IMR-90 (cell line): ENCODE results near the gene TOM1. TPM values are rescaled to one million over a fixed set of nuclear protein-coding genes. Genes with fewer than 3 reads are reported as not detected.

ENCODE experiments used
- ATAC-seq: fragments of 200-7000 bp; cut with Tn5 transposase; 2 replicates; pipeline ENCODE4 v1.9.1; 2020; ENCODE audit warnings: low read depth, mild to moderate bottlenecking, moderate library complexity
- BruUV-seq: library from RNA; stranded (reverse); fragments of 400-500 nt; replicated peaks from 2 replicates; lab custom pipeline; 2021; lab: Mats Ljungman, UMichigan
- CTCF ChIA-PET: fragments of 300-600 bp; formaldehyde crosslinking; extraction: SDS; loops from one replicate; lab custom pipeline; 2021; ENCODE audit warnings: antibody characterized with exemption; lab: Yijun Ruan, JAX
- POLR2A ChIA-PET: fragments of 300-600 bp; sonication (Branson Sonifier 250); formaldehyde crosslinking; loops from one replicate; lab custom pipeline; 2022; ENCODE audit warnings: antibody characterized with exemption; ENCODE audit not compliant: unreplicated experiment; lab: Charles Lee
- DNase-seq: peaks from one replicate; pipeline ENCODE4 v3.0.0; 2013
- H2AFZ ChIP-seq: replicated peaks from 2 replicates; pipeline ENCODE3; 2013; ENCODE audit warnings: low read length, mild to moderate bottlenecking; ENCODE audit not compliant: poor library complexity
- H2AK5ac ChIP-seq: 2 replicates; pipeline ENCODE4 v1.6.1; 2013; ENCODE audit warnings: low read depth, low read length, inconsistent platforms
- H2AK9ac ChIP-seq: replicated peaks from 2 replicates; pipeline ENCODE3; 2013; ENCODE audit warnings: mild to moderate bottlenecking, low read depth, low read length, moderate library complexity; ENCODE audit not compliant: poor library complexity
- H2BK120ac ChIP-seq: 2 replicates; pipeline ENCODE4 v1.6.1; 2013; ENCODE audit warnings: low read depth, low read length, inconsistent platforms
- H2BK15ac ChIP-seq: 3 replicates; pipeline ENCODE4 v1.6.1; 2013; ENCODE audit warnings: low read depth, low read length, inconsistent platforms
- H2BK20ac ChIP-seq: 2 replicates; pipeline ENCODE4 v1.6.1; 2013; ENCODE audit warnings: low read depth, mild to moderate bottlenecking, inconsistent platforms, low read length, moderate library complexity
- H2BK5ac ChIP-seq: 2 replicates; pipeline ENCODE4 v1.6.1; 2013; ENCODE audit warnings: mild to moderate bottlenecking, low read depth, low read length, inconsistent platforms; ENCODE audit not compliant: poor library complexity, severe bottlenecking
- H3K14ac ChIP-seq: replicated peaks from 2 replicates; pipeline ENCODE4 v1.6.1; 2013; ENCODE audit warnings: low read depth, low read length, inconsistent platforms
- H3K18ac ChIP-seq: 2 replicates; pipeline ENCODE4 v1.6.1; 2013; ENCODE audit warnings: low read depth, low read length, control low read depth
- H3K23ac ChIP-seq: 2 replicates; pipeline ENCODE4 v1.6.1; 2013; ENCODE audit warnings: low read depth, low read length, inconsistent platforms
- H3K27ac ChIP-seq: 2 replicates; pipeline ENCODE4 v1.5.1; 2013; ENCODE audit warnings: mild to moderate bottlenecking, control low read depth, low read length; ENCODE audit not compliant: insufficient read depth
- H3K27me3 ChIP-seq: 2 replicates; pipeline ENCODE4 v1.6.1; 2013; ENCODE audit warnings: low read length; ENCODE audit not compliant: control insufficient read depth, insufficient read depth
- H3K36me3 ChIP-seq: 2 replicates; pipeline ENCODE4 v1.6.1; 2013; ENCODE audit warnings: low read length, mixed read lengths; ENCODE audit not compliant: control insufficient read depth, insufficient read depth
- H3K4ac ChIP-seq: 2 replicates; pipeline ENCODE4 v1.6.1; 2013; ENCODE audit warnings: low read depth, low read length, inconsistent platforms
- H3K4me1 ChIP-seq: 2 replicates; pipeline ENCODE4 v1.6.1; 2013; ENCODE audit warnings: low read length, mixed read lengths; ENCODE audit not compliant: control insufficient read depth, insufficient read depth
- H3K4me2 ChIP-seq: 2 replicates; pipeline ENCODE4 v1.6.1; 2013; ENCODE audit warnings: low read depth, mild to moderate bottlenecking, control low read depth, low read length, moderate library complexity
- H3K4me3 ChIP-seq: 2 replicates; pipeline ENCODE4 v1.5.1; 2013; ENCODE audit warnings: low read depth, mild to moderate bottlenecking, control low read depth, low read length, moderate library complexity; ENCODE audit not compliant: insufficient read depth
- H3K56ac ChIP-seq: 2 replicates; pipeline ENCODE4 v1.6.1; 2013; ENCODE audit warnings: low read length, inconsistent platforms; ENCODE audit not compliant: insufficient read depth; ENCODE audit errors: extremely low read depth
- H3K79me1 ChIP-seq, 2 experiments: 2 replicates each; pipeline ENCODE4 v1.6.1; 2013; ENCODE audit warnings: low read length in 2 of 2, inconsistent platforms in 1 of 2, low read depth in 1 of 2
- H3K9ac ChIP-seq: 2 replicates; pipeline ENCODE4 v1.6.1; 2013; ENCODE audit warnings: low read depth, low read length, control low read depth
- H3K9me1 ChIP-seq: 2 replicates; pipeline ENCODE4 v1.6.1; 2013; ENCODE audit warnings: low read length, inconsistent platforms; ENCODE audit not compliant: insufficient read depth
- H3K9me3 ChIP-seq: 2 replicates; pipeline ENCODE4 v1.6.1; 2013; ENCODE audit warnings: low read length; ENCODE audit not compliant: control insufficient read depth, insufficient read depth
- H4K20me1 ChIP-seq: 2 replicates; pipeline ENCODE4 v1.6.1; 2013; ENCODE audit warnings: low read length, inconsistent platforms; ENCODE audit not compliant: insufficient read depth
- H4K5ac ChIP-seq: 2 replicates; pipeline ENCODE4 v1.6.1; 2013; ENCODE audit warnings: mild to moderate bottlenecking, low read depth, low read length, control low read depth
- H4K8ac ChIP-seq, 2 experiments: 2 replicates each; pipeline ENCODE4 v1.6.1; 2013; ENCODE audit warnings: low read depth in 2 of 2, low read length in 2 of 2, control low read depth in 1 of 2, inconsistent platforms in 1 of 2
- H4K91ac ChIP-seq: 2 replicates; pipeline ENCODE4 v1.6.1; 2013; ENCODE audit warnings: low read depth, low read length, inconsistent platforms; ENCODE audit not compliant: insufficient read depth
- CTCF ChIP-seq: conservative IDR thresholded peaks from 2 replicates; pipeline ENCODE4 v1.5.1; 2012; ENCODE audit warnings: mild to moderate bottlenecking, low read depth, low read length, improper control_type of control experiment
- POLR2A ChIP-seq: IDR thresholded peaks from 2 replicates; pipeline ENCODE4 v1.6.1; 2012; ENCODE audit warnings: mild to moderate bottlenecking, low read depth, low read length
- RAD21 ChIP-seq: IDR thresholded peaks from 2 replicates; pipeline ENCODE4 v1.6.1; 2012; ENCODE audit warnings: low read length, improper control_type of control experiment
- RFX5 ChIP-seq: IDR thresholded peaks from 2 replicates; pipeline ENCODE4 v1.8.0; 2012; ENCODE audit warnings: low read depth, mild to moderate bottlenecking, low read length, moderate library complexity
- WGBS, 2 experiments: methylation state at CpG; one replicate each; pipeline versions ENCODE4 v1.1.5 to v1.1.7; 2013; ENCODE audit warnings: missing lambda C conversion rate in 2 of 2; ENCODE audit not compliant: insufficient read length in 1 of 2; ENCODE audit errors: extremely low coverage in 2 of 2; 5-methylcytosine and 5-hydroxymethylcytosine counted together
- dilution Hi-C: fragments of 300-500 bp; cut with HindIII; formaldehyde crosslinking; loops from one replicate; pipeline ENCODE4 v1.14.3; 2018; ENCODE audit warnings: low sequenced_read_pairs; ENCODE audit not compliant: unreplicated experiment
- in situ Hi-C: fragments of 300-500 bp; cut with MboI; formaldehyde crosslinking; loops from 3 replicates; pipeline ENCODE4 v1.14.3; 2019; ENCODE audit warnings: low sequenced_read_pairs, inconsistent platforms, mixed read lengths
- intact Hi-C: fragments of 100-400 bp; cut with micrococcal nuclease; formaldehyde crosslinking; loops from 2 replicates; pipeline ENCODE4 v1.10.0; 2022
- polyA plus RNA-seq, 3 experiments: library from polyadenylated mRNA; depleted of rRNA; stranded (reverse); fragments of >200 nt; gene quantifications; 2 replicates each; pipeline ENCODE4 v1.2.3, GENCODE V29; 2012; ENCODE audit warnings: low replicate concordance in 1 of 3
- total RNA-seq: library from RNA; depleted of rRNA; stranded (reverse); fragments of >200 nt; gene quantifications from 2 replicates; pipeline ENCODE4 v1.2.3, GENCODE V29; 2012

TOM1 gene
- total and polyA plus RNA-seq, 2 of the 4 experiments (the other 2 are of a cell fraction) = 38.0 to 46.4 TPM

- no peak overlapping the region for H4K5ac ChIP-seq
- H3K79me1 ChIP-seq = peaks cover 35 to 61% of the 10 kb centered on the region in 2 experiments
- no peak for TF ChIP-seq POLR2A
- no peak for TF ChIP-seq RAD21
- TF ChIP-seq RFX5 = no peak
- no peak for TF ChIP-seq CTCF
- H3K14ac ChIP-seq = no peak overlapping the region
- POLR2A ChIA-PET = interaction anchor here (1.1 kb wide), 1 partner anchor 8 kb away, joined by 4 read pairs; no protein-coding TSS in a partner anchor
- H3K9me3 ChIP-seq = no peaks in the 10 kb centered on the region
- no peak overlapping the region for H2BK120ac ChIP-seq
- H3K4me3 ChIP-seq = no peak overlapping the region
- no peak overlapping the region for H4K91ac ChIP-seq
- no peak overlapping the region for H2BK15ac ChIP-seq
- no peak overlapping the region for H2AK9ac ChIP-seq
- H2AK5ac ChIP-seq = no peak overlapping the region
- ATAC-seq (no peak), DNase-seq (no peak)
- H3K9me1 ChIP-seq = 0 out of 2 replicates have a peak, but pooled peaks cover 5% of the 10 kb centered on the region
- H3K36me3 ChIP-seq = peaks cover 50% of the 10 kb centered on the region
- no peak overlapping the region for H2AFZ ChIP-seq
- H3K18ac ChIP-seq = no peak overlapping the region
- no peak overlapping the region for H2BK5ac ChIP-seq
- no peaks in the 10 kb centered on the region; the same call in 1 of the 2 replicates for H3K4me1 ChIP-seq
- no peak overlapping the region for H4K8ac ChIP-seq
- peaks cover 6% of the 10 kb centered on the region; the same call in 1 of the 2 replicates for H4K20me1 ChIP-seq
- no peak overlapping the region for H3K4me2 ChIP-seq
- dilution Hi-C loops = no loop called here
- BruUV-seq = no TSS peak
- intact Hi-C loops = no loop called here
- no peaks in the 10 kb centered on the region for H3K27me3 ChIP-seq
- H3K27ac ChIP-seq = no peak overlapping the region
- no peak overlapping the region for H3K56ac ChIP-seq
- no peak overlapping the region for H2BK20ac ChIP-seq
- CTCF ChIA-PET = interaction anchor here (0.6 kb wide), 1 partner anchor 64 kb away, joined by 3 read pairs; no protein-coding TSS in a partner anchor
- H3K9ac ChIP-seq = no peak overlapping the region
- H3K23ac ChIP-seq = no peak overlapping the region
- H3K4ac ChIP-seq = no peak overlapping the region
- in situ Hi-C loops = no loop called here
- WGBS, 2 experiments = no CpG with 5 or more reads among the region's 3 CpGs
Observed at GRCh38 chr22:35266277-35266676, 33.4 kb upstream of the TOM1 start.
